ENCODE data around the gene KCNT2. TPM values are rescaled to one million over a fixed set of nuclear protein-coding genes. Genes with fewer than 3 reads are reported as not detected.

Gene KCNT2
- total RNA-seq, 4 donors from 2014 or later = 3.7 to 18.5 (median 6.5) TPM

DNA sequence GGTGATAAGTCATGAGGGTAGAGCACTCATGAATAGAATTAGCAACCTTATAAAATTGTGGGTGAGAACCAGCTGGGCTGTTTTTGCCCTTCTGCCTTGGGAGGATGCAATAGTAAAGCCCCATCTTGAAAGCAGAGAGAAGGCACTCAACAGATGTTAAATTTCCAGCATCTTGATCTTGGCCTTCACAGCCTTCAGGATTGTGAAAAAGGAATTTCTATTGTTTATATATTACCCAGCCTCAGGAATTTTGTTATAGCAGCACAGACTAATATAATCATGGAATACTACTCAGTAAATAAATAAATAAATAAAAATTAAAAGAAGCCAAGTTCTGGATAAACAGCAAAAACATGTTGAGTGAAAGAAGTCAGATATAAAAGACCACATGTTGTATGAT, 175.2 kb downstream of the KCNT2 start:
- Histone ChIP-seq H3K9me3 (no peaks in the 10 kb centered on the region), H3K4me3 (replicated peaks in 1 of 3) (no peak overlapping the region), H3K36me3 (no peaks in the 10 kb centered on the region), H3K27me3 (no peaks in the 10 kb centered on the region), H3K27ac (no peak overlapping the region), H3K4me1 (no peaks in the 10 kb centered on the region)
- intact Hi-C loops (cut with DNase I) = no loop called here
- no peak for DNase-seq
- TF ChIP-seq CTCF (IDR thresholded peaks at IDR 0.05) (no peak), POLR2A (IDR thresholded peaks at IDR 0.05) (no peak)

GRCh38 chr1:196427976-196428734, 180.1 kb downstream of the KCNT2 start:
- H3K27me3 ChIP-seq = no peaks in the 10 kb centered on the region
- H3K36me3 ChIP-seq = no peaks in the 10 kb centered on the region
- H3K27ac ChIP-seq = no peak overlapping the region
- intact Hi-C loops (cut with DNase I) = no loop called here
- TF ChIP-seq POLR2A (IDR thresholded peaks at IDR 0.05) (no peak), CTCF (IDR thresholded peaks at IDR 0.05) (no peak)
- H3K9me3 ChIP-seq = no peaks in the 10 kb centered on the region
- WGBS, 2 donors = 82 to 83% methylated on average over 5 of the region's 5 CpGs
- DNase-seq = no peak
- no peaks in the 10 kb centered on the region for H3K4me1 ChIP-seq
- no peak overlapping the region for H3K4me3 ChIP-seq (replicated peaks in 1 of 3)

GRCh38 chr1:196425513-196425912, 182.7 kb downstream of the KCNT2 start:
- no peaks in the 10 kb centered on the region for H3K4me1 ChIP-seq
- intact Hi-C loops (cut with DNase I) = no loop called here
- H3K27ac ChIP-seq = no peak overlapping the region
- no peaks in the 10 kb centered on the region for H3K27me3 ChIP-seq
- no peaks in the 10 kb centered on the region for H3K36me3 ChIP-seq
- 82 to 89% methylated on average over 1 of the region's 1 CpG for WGBS, 2 donors
- H3K9me3 ChIP-seq = no peaks in the 10 kb centered on the region
- TF ChIP-seq CTCF (IDR thresholded peaks at IDR 0.05) (no peak), POLR2A (IDR thresholded peaks at IDR 0.05) (no peak)
- no peak overlapping the region for H3K4me3 ChIP-seq (replicated peaks in 1 of 3)
- DNase-seq = no peak

- DNase-seq = no peak
- Histone ChIP-seq H3K9me3 (no peaks in the 10 kb centered on the region), H3K27ac (no peak overlapping the region), H3K36me3 (no peaks in the 10 kb centered on the region), H3K27me3 (no peaks in the 10 kb centered on the region), H3K4me1 (no peaks in the 10 kb centered on the region), H3K4me3 (replicated peaks in 1 of 3) (no peak overlapping the region)
- TF ChIP-seq POLR2A (IDR thresholded peaks at IDR 0.05) (no peak), CTCF (IDR thresholded peaks at IDR 0.05) (no peak)
- intact Hi-C loops (cut with DNase I) = no loop called here
These were observed 184.6 kb downstream of the KCNT2 start for GRCh38 chr1:196423612-196424011.

- no peak for TF ChIP-seq CTCF (IDR thresholded peaks at IDR 0.05)
- no peak for TF ChIP-seq POLR2A (IDR thresholded peaks at IDR 0.05)
- Histone ChIP-seq H3K4me1 (no peaks in the 10 kb centered on the region), H3K27me3 (no peaks in the 10 kb centered on the region), H3K9me3 (no peaks in the 10 kb centered on the region), H3K27ac (no peak overlapping the region), H3K4me3 (replicated peaks in 1 of 3) (no peak overlapping the region), H3K36me3 (no peaks in the 10 kb centered on the region)
- intact Hi-C loops (cut with DNase I) = no loop called here
- no peak for DNase-seq
- WGBS, 2 donors = 83 to 89% methylated on average over 1 of the region's 1 CpG
These were observed 189.5 kb downstream of the KCNT2 start for GRCh38 chr1:196418772-196419171.

All from thyroid gland (tissue), 4 donors.